Keratinocyte (primary cell): ENCODE measurements around the gene CD68.

Experiments
- CTCF ChIP-seq, 3 experiments: IDR thresholded peaks in 1 of 3; conservative IDR thresholded peaks in 1 of 3; optimal IDR thresholded peaks in 1 of 3; 2 replicates in 2 of 3; 3 replicates in 1 of 3; pipeline versions ENCODE3 to v1.5.1; 2011; ENCODE audit warnings: low read length in 3 of 3, mild to moderate bottlenecking in 3 of 3, moderate library complexity in 2 of 3, control low read depth in 1 of 3, inconsistent platforms in 1 of 3; ENCODE audit not compliant: insufficient read depth in 2 of 3; ENCODE audit errors: extremely low read depth in 1 of 3
- EZH2 ChIP-seq: IDR thresholded peaks from one replicate; pipeline ENCODE4 v1.6.1; 2012; ENCODE audit warnings: inconsistent platforms, mild to moderate bottlenecking, low read length, moderate library complexity

GRCh38 chr17:7548585-7549400, 30.6 kb upstream of the CD68 start, which contains the start of gene TNFSF12:
- TF ChIP-seq CTCF (optimal IDR thresholded peaks at IDR 0.05 in 1 of 3, IDR thresholded peaks at IDR 0.05 in 1 of 3, conservative IDR thresholded peaks at IDR 0.05 in 1 of 3; ENCODE audit: extremely low read depth in 1 of 3, insufficient read depth in 2 of 3, low read length in 3 of 3), result no peak
- TF ChIP-seq EZH2, result no peak
